Suprapubic skin (tissue), 4 donors: ENCODE results near the gene ACVR1. TPM values are rescaled to one million over a fixed set of nuclear protein-coding genes. Genes with fewer than 3 reads are reported as not detected.

Experiments
- DNase-seq, 2 donors: peaks; one replicate each; pipeline ENCODE4 v3.0.0-alpha.2; 2019; ENCODE audit warnings: low spot score in 2 of 2
- H3K27ac ChIP-seq: fragments of 200-600 bp; sonication (generic); one replicate; pipeline ENCODE4 v1.5.1; 2019
- H3K27me3 ChIP-seq: fragments of 200-600 bp; sonication (generic); one replicate; pipeline ENCODE4 v1.5.1; 2019
- H3K36me3 ChIP-seq: fragments of 200-600 bp; sonication (generic); one replicate; pipeline ENCODE4 v1.5.1; 2019
- H3K4me1 ChIP-seq: fragments of 200-600 bp; sonication (generic); one replicate; pipeline ENCODE4 v1.5.1; 2019
- H3K4me3 ChIP-seq: fragments of 200-600 bp; sonication (generic); one replicate; pipeline ENCODE4 v1.5.1; 2019; ENCODE audit warnings: mild to moderate bottlenecking
- H3K9me3 ChIP-seq: fragments of 200-600 bp; sonication (generic); one replicate; pipeline ENCODE4 v1.5.1; 2019
- CTCF ChIP-seq, 2 donors: fragments of 200-600 bp in 1 of 2; fragments of 450-650 bp in 1 of 2; sonication (generic) in 1 of 2; IDR thresholded peaks; one replicate each; pipeline ENCODE4 v1.5.1; 2016 to 2019; ENCODE audit warnings: antibody characterized with exemption in 2 of 2, mild to moderate bottlenecking in 1 of 2, moderate library complexity in 1 of 2
- EP300 ChIP-seq: sonication (generic); formaldehyde crosslinking; IDR thresholded peaks from one replicate; pipeline ENCODE4 v1.6.1; 2017; ENCODE audit warnings: antibody characterized with exemption
- POLR2A ChIP-seq, 2 donors: fragments of 450-650 bp; IDR thresholded peaks; one replicate each; pipeline ENCODE4 v1.6.1; 2017; ENCODE audit warnings: antibody characterized with exemption in 2 of 2, mild to moderate bottlenecking in 2 of 2, moderate library complexity in 2 of 2
- POLR2AphosphoS5 ChIP-seq, 3 donors: sonication (generic); formaldehyde crosslinking; IDR thresholded peaks; one replicate each; pipeline ENCODE4 v1.6.1; 2017; ENCODE audit warnings: antibody characterized with exemption in 3 of 3
- WGBS: methylation state at CpG from one replicate; pipeline ENCODE4 v1.1.5; 2018; 5-methylcytosine and 5-hydroxymethylcytosine counted together
- total RNA-seq, 4 donors: library from RNA; depleted of rRNA; stranded (reverse); fragments of >200 nt; gene quantifications; one replicate each; pipeline ENCODE4 v1.1.0, GENCODE V29; 2016

Gene ACVR1
- total RNA-seq, 4 donors from 2014 or later, result 17.5 to 20.6 (median 18.5) TPM

- no peak overlapping the region for H3K4me3 ChIP-seq
- no peak overlapping the region for H3K27ac ChIP-seq
- TF ChIP-seq EP300 (no peak), CTCF (IDR thresholded peaks at IDR 0.05) (peak in 1 of 2 donors; percentile 12)
- no peaks in the 10 kb centered on the region for H3K27me3 ChIP-seq
- DNase-seq, result no peak
- H3K9me3 ChIP-seq, result no peaks in the 10 kb centered on the region
- H3K36me3 ChIP-seq, result peaks cover 14% of the 10 kb centered on the region
- peaks cover 24% of the 10 kb centered on the region for H3K4me1 ChIP-seq
Observed at GRCh38 chr2:157793053-157793612, 83.0 kb downstream of the ACVR1 start.

- peaks cover 30% of the 10 kb centered on the region for H3K4me1 ChIP-seq
- peaks cover 9% of the 10 kb centered on the region for H3K36me3 ChIP-seq
- no peak overlapping the region for H3K4me3 ChIP-seq
- TF ChIP-seq POLR2A (IDR thresholded peaks at IDR 0.05) (no peak), EP300 (no peak), POLR2AphosphoS5 (IDR thresholded peaks at IDR 0.05) (no peak), CTCF (IDR thresholded peaks at IDR 0.05) (no peak)
- H3K9me3 ChIP-seq, result no peaks in the 10 kb centered on the region
- no peak overlapping the region for H3K27ac ChIP-seq
- no peaks in the 10 kb centered on the region for H3K27me3 ChIP-seq
- 65% methylated on average over 3 of the region's 3 CpGs for WGBS
- DNase-seq, result no peak
Observed at GRCh38 chr2:157792335-157793052, 83.6 kb downstream of the ACVR1 start.

- DNase-seq, result no peak
- 86% methylated on average over 5 of the region's 5 CpGs for WGBS
- H3K36me3 ChIP-seq, result peaks cover 7% of the 10 kb centered on the region
- H3K27me3 ChIP-seq, result no peaks in the 10 kb centered on the region
- peaks cover 48% of the 10 kb centered on the region for H3K4me1 ChIP-seq
- TF ChIP-seq POLR2A (IDR thresholded peaks at IDR 0.05) (no peak), POLR2AphosphoS5 (IDR thresholded peaks at IDR 0.05) (no peak), CTCF (IDR thresholded peaks at IDR 0.05) (no peak), EP300 (no peak)
- H3K4me3 ChIP-seq, result no peak overlapping the region
- H3K9me3 ChIP-seq, result no peaks in the 10 kb centered on the region
- peak overlapping the region; percentile 71 for H3K27ac ChIP-seq
Observed at GRCh38 chr2:157790780-157791179, 85.3 kb downstream of the ACVR1 start.

- WGBS, result 49% methylated on average over 4 of the region's 4 CpGs
- H3K9me3 ChIP-seq, result no peaks in the 10 kb centered on the region
- peak overlapping the region; percentile 71 for H3K27ac ChIP-seq
- peak in 1 of 2 donors; percentile 67 for DNase-seq
- peaks cover 7% of the 10 kb centered on the region for H3K36me3 ChIP-seq
- H3K4me3 ChIP-seq, result no peak overlapping the region
- no peak for TF ChIP-seq POLR2A (IDR thresholded peaks at IDR 0.05)
- no peak for TF ChIP-seq POLR2AphosphoS5 (IDR thresholded peaks at IDR 0.05)
- no peak for TF ChIP-seq EP300
- no peak for TF ChIP-seq CTCF (IDR thresholded peaks at IDR 0.05)
- H3K4me1 ChIP-seq, result peaks cover 55% of the 10 kb centered on the region
- no peaks in the 10 kb centered on the region for H3K27me3 ChIP-seq
Observed at GRCh38 chr2:157789933-157790511, 86.1 kb downstream of the ACVR1 start.

- Histone ChIP-seq H3K36me3 (peaks cover 7% of the 10 kb centered on the region), H3K27ac (peak overlapping the region; percentile 71), H3K9me3 (no peaks in the 10 kb centered on the region), H3K27me3 (no peaks in the 10 kb centered on the region), H3K4me1 (peaks cover 62% of the 10 kb centered on the region), H3K4me3 (no peak overlapping the region)
- WGBS, result 59% methylated on average over 3 of the region's 3 CpGs
- TF ChIP-seq POLR2A (IDR thresholded peaks at IDR 0.05), result no peak
- no peak for TF ChIP-seq EP300
- no peak for TF ChIP-seq POLR2AphosphoS5 (IDR thresholded peaks at IDR 0.05)
- TF ChIP-seq CTCF (IDR thresholded peaks at IDR 0.05), result no peak
- no peak for DNase-seq
Observed at GRCh38 chr2:157789256-157789655, 86.9 kb downstream of the ACVR1 start.
